CD4-positive, alpha-beta T cell treated with Interferon alpha-2 for 1 hour (primary cell): Measurements from ENCODE around the gene TMEM131L.

Experiments used
- DNase-seq, 2 donors: peaks; one replicate each; pipeline ENCODE4 v3.0.0-alpha.2; 2020 to 2022

The TMEM131L gene

GRCh38 chr4:153474251-153474650 lies 8.1 kb downstream of the TMEM131L start:
- DNase-seq: no peak

DNA sequence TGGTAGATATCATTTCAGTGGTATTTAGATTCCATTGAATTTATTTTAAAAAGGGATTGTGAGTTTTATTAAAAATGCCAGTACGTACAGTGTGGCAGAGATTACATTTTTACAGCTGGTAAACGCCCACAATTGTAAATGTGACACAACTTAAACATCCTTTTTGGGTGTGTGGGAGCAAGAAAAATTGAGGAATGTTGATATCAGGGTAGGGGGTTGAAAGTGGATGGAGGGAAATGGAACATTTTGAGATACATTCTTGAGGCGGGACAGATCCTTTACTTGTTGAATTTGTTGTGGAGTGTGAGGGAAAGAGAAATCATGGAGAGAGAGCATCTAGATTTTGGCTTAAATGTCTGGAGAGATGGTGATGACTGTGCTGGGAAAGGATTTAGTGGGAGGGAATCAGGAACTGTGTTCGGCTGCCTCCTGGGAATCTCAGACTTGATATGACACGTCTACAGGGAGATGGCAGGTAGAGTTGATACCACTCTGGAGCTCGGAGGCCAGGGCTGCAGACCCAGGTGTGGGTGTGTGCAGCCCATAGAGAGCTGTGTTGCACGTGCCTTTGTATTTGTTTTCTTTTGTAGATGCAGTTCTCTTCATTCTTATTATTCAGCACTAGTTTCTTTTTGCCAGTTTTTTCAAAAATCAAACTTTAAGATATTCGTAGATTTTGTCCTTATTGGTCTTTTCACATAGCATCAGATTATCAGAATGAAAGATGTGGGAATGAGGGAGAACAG lies 10.8 kb downstream of the TMEM131L start:
- no peak for DNase-seq

- DNase-seq: no peak
These were observed 12.9 kb downstream of the TMEM131L start for GRCh38 chr4:153479101-153479500.

- no peak for DNase-seq
These were observed 14.5 kb downstream of the TMEM131L start for GRCh38 chr4:153480704-153481103.

DNA sequence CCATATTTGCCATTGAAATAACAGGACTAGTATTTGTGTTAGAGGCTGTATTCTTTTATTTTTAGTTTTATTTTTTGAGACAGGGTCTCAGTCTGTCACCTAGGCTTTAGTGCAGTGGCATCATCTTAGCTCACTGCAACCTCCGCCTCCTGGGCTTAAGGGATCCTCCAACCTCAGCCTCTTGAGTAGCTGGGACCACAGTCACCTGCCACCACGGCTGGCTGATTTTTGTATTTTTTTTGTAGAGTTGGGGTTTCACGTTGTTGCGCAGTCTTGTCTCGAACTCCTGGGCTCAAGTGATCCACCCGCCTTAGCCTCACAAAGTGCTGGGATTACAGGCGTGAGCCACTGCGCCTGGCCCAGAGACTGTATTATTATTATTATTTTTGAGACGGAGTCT lies 15.3 kb downstream of the TMEM131L start:
- no peak for DNase-seq

DNA sequence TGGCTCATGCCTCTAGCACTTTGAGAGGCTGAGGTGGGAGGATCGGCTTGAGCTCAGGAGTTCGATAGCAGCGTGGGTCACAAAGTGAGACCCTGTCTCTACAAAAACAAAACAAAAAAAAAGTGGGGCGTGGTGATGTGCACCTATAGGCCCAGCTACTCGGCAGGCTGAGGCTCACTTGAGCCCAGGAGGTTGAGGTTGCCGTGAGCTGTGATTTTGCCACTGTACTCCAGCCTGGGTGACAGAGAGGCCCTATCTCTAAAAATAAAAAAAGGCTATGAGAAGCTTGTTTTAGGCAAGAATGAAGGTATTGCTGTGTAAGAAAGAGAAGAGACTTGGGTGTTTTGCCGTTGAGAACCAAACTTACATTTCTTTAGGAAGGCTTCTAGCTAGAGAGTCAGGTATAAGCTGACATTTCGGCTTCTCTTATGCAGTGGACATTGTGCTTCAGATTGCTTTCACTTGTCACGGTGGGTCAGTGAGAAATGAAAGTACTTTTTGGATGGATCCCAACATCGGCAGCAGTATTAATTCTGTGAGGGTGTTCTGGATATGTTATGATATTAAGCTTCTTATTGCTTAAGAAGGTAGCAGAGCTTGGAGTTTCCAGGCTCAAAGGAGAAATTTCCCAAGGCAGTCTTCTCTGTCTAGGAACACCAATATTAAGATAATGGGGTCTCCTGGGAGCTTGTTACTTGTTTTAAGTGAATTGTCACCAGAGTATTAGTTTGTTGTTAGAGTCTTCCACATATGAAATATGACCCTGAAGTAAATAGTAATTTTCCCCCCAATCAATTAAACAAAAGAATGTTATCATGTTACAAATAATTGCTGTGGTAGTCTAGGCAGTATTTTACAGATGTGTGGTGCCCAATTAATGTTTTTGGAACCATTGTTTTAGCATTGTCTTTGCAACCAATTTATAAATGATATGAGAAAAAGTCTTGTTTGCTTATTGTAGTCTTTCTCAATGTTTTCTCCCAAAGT lies 17.6 kb downstream of the TMEM131L start:
- no peak for DNase-seq

GRCh38 chr4:153485359-153485758 lies 19.2 kb downstream of the TMEM131L start:
- no peak for DNase-seq

GRCh38 chr4:153485860-153486259 lies 19.7 kb downstream of the TMEM131L start:
- DNase-seq: no peak

DNA sequence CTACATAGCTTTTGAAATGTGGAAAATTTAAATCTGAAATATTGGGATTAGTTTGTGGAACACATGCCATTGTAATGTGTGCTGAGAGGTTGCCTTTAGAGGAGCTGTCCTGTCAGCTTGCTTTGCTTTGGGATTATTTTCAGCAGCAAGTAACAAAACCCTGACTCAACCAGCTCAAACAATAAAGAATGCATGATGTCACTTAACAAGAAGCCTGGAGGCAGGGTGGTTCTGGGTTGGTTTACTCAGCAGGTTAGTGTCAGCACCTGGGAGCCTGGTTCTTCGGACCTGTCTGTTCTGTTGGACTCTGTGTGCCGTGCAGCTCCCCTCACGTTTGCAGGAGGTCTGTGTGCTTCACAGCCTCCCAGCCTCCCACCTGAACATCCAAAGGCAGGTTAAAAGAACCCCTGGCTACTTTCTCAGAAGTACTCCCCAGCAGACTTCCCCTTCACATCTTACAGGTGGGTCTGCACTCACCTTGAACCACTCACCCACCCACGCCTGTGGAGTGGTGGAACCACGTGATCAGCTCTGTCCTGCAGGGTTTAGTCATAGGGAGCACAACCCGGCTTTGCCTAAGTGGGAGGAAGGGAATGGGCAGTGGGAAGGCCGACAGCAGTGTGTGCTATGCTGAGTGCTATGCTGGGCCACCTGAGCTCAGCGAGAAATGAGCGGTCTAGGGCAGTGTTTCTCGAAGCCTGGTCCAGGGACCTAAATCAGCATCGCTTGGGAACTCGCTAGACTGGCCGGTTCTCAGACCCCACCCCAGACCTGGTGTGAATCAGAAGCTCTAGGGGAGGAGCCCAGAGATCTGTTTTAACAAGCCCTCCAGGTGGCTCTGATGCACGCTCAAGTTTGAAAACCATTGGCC lies 20.4 kb downstream of the TMEM131L start:
- DNase-seq: no peak

- DNase-seq: peak; percentile 66 to 84
These were observed 22.1 kb downstream of the TMEM131L start for GRCh38 chr4:153488006-153488891.

GRCh38 chr4:153489856-153490558 lies 23.8 kb downstream of the TMEM131L start:
- DNase-seq: no peak

- no peak for DNase-seq
These were observed 24.9 kb downstream of the TMEM131L start for GRCh38 chr4:153490985-153491483.

DNA sequence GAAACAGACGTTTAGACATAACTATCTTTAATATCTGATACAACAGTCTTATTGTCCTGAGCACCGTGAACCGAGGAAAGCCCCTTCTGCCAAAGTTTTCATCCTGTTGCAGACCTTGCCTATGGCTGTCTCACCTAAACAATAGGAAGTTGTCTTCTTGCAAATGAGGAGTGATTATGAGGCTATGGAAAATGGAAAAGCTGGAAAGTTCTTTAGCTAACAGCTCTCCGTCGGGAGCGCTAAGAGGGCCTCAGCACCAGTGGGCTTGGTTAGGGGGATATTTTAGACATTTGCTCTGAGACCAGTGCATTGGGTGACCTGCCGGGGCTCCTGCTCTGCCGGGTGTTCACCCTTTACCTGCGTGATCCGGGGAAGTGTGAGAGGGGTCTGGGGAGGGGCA lies 28.4 kb downstream of the TMEM131L start:
- no peak for DNase-seq

DNA sequence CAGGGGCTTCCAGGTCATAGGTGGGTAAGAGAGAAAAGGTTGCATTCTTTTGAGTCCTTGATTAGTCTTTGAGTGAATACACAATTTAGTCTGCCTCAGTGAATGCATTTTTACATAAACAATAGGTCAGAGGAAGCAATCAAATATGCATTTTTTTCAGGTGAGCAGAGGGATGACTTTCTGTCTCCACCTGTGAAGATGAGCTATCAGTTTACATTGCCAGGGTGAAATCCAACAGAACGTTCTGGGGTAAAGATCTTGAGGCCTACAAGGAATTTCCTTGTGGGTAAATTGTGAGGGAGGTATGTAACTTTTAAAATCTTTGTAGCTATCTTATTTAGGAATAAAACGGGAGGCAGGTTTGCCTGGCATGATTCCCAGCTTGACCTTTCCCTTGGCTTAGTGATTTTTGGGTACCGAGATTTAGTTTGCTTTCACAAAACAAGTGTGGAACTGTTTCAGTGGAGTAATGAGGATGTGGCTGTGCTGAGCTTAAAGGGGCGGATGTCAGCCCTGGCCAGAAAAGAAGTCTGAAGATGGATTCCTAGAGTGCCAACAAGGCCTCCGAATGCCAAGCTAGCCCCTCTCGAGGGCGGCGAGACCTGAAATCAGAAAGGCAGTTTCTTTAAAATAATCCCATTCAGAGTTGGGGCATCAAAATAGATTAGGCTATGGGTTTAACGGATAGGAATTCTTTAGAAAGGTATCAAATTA lies 29.5 kb downstream of the TMEM131L start:
- DNase-seq: no peak

- DNase-seq: peak; percentile 43 to 70
These were observed 31.0 kb downstream of the TMEM131L start for GRCh38 chr4:153497091-153497531.

GRCh38 chr4:153497988-153498967 lies 32.1 kb downstream of the TMEM131L start:
- DNase-seq: no peak

DNA sequence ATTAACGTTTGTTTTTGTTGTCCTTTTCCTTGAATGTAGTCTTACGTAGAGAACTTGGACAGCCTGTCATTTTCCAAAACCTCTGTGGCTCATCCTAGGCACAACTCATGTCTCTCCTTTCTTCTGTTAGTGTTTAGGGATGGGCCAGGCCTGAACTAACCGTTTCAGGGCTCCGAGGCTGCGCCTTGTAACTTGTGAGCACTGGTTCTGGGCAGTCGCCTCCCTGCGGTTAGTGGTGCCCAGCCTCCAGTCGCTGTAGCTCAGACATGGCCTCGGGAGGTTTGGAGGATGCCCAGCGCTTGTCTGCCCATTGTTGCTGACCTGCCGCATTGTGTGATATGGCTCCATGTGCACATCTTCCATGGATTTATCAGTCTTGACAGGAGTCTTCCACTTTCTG lies 32.8 kb downstream of the TMEM131L start:
- DNase-seq: no peak

- no peak for DNase-seq
These were observed 35.4 kb downstream of the TMEM131L start for GRCh38 chr4:153501578-153501977.

GRCh38 chr4:153502584-153502983 lies 36.4 kb downstream of the TMEM131L start:
- DNase-seq: no peak
